ENCODE results near the gene DUSP28. TPM values are rescaled to one million over a fixed set of nuclear protein-coding genes. Genes with fewer than 3 reads are reported as not detected.

Gene DUSP28
- total RNA-seq, 6 donors from 2014 or later = 3.2 to 30.4 (median 5.7) TPM

- no peak for DNase-seq
- 90 to 96% methylated on average over 9 to 11 of the region's 11 CpGs for WGBS, 2 donors
- Histone ChIP-seq H3K9me3 (no peaks in the 10 kb centered on the region), H3K4me3 (no peak overlapping the region), H3K27me3 (no peaks in the 10 kb centered on the region), H3K4me1 (peaks cover 0 to 6% (median 1%) of the 10 kb centered on the region in 4 donors), H3K27ac (no peak overlapping the region), H3K36me3 (peaks cover 3 to 56% (median 42%) of the 10 kb centered on the region in 4 donors)
- TF ChIP-seq CTCF (IDR thresholded peaks at IDR 0.05) (no peak), POLR2AphosphoS5 (IDR thresholded peaks at IDR 0.05) (no peak), EP300 (IDR thresholded peaks at IDR 0.05) (no peak), POLR2A (IDR thresholded peaks at IDR 0.05) (no peak)
- ATAC-seq (ENCODE audit: low FRiP score in 2 of 2) = no peak
Measured at GRCh38 chr2:240599141-240599583, 39.0 kb downstream of the DUSP28 start.

GRCh38 chr2:240600451-240600961 lies 40.3 kb downstream of the DUSP28 start:
- H3K9me3 ChIP-seq = no peaks in the 10 kb centered on the region
- WGBS, 2 donors = 95 to 96% methylated on average over 13 to 15 of the region's 16 CpGs
- no peak for TF ChIP-seq POLR2AphosphoS5 (IDR thresholded peaks at IDR 0.05)
- TF ChIP-seq EP300 (IDR thresholded peaks at IDR 0.05) = no peak
- TF ChIP-seq POLR2A (IDR thresholded peaks at IDR 0.05) = no peak
- TF ChIP-seq CTCF (IDR thresholded peaks at IDR 0.05) = no peak
- no peak overlapping the region for H3K4me3 ChIP-seq
- no peak for ATAC-seq (ENCODE audit: low FRiP score in 2 of 2)
- H3K27ac ChIP-seq = no peak overlapping the region
- H3K27me3 ChIP-seq = no peaks in the 10 kb centered on the region
- peaks cover 3 to 50% (median 37%) of the 10 kb centered on the region in 4 donors for H3K36me3 ChIP-seq
- DNase-seq = peak in 1 of 2 donors; percentile 19
- peaks cover 0 to 15% (median 6%) of the 10 kb centered on the region in 4 donors for H3K4me1 ChIP-seq

GRCh38 chr2:240601061-240601830 lies 41.1 kb downstream of the DUSP28 start:
- Histone ChIP-seq H3K27ac (no peak overlapping the region), H3K4me1 (peaks cover 0 to 15% (median 6%) of the 10 kb centered on the region in 4 donors), H3K9me3 (no peaks in the 10 kb centered on the region), H3K36me3 (peaks cover 3 to 44% (median 30%) of the 10 kb centered on the region in 4 donors), H3K27me3 (no peaks in the 10 kb centered on the region), H3K4me3 (no peak overlapping the region)
- ATAC-seq (ENCODE audit: low FRiP score in 2 of 2) (no peak), DNase-seq (peak; percentile 15 to 66)
- TF ChIP-seq POLR2AphosphoS5 (IDR thresholded peaks at IDR 0.05) (no peak), CTCF (IDR thresholded peaks at IDR 0.05) (no peak), EP300 (IDR thresholded peaks at IDR 0.05) (no peak), POLR2A (IDR thresholded peaks at IDR 0.05) (no peak)
- WGBS, 2 donors = 69 to 80% methylated on average over 6 to 20 of the region's 20 CpGs

- DNase-seq (peak in 1 of 2 donors; percentile 18), ATAC-seq (ENCODE audit: low FRiP score in 2 of 2) (no peak)
- H3K9me3 ChIP-seq = no peaks in the 10 kb centered on the region
- no peak overlapping the region for H3K27ac ChIP-seq
- TF ChIP-seq POLR2AphosphoS5 (IDR thresholded peaks at IDR 0.05) (no peak), EP300 (IDR thresholded peaks at IDR 0.05) (no peak), POLR2A (IDR thresholded peaks at IDR 0.05) (no peak), CTCF (IDR thresholded peaks at IDR 0.05) (no peak)
- 87 to 94% methylated on average over 3 to 11 of the region's 11 CpGs for WGBS, 2 donors
- no peaks in the 10 kb centered on the region for H3K27me3 ChIP-seq
- no peak overlapping the region for H3K4me3 ChIP-seq
- H3K36me3 ChIP-seq = peaks cover 3 to 38% (median 27%) of the 10 kb centered on the region in 4 donors
- H3K4me1 ChIP-seq = peaks cover 0 to 15% (median 6%) of the 10 kb centered on the region in 4 donors
Measured at GRCh38 chr2:240601831-240602160, 41.6 kb downstream of the DUSP28 start.
